ENCODE measurements around the gene AKNA. TPM values are rescaled to one million over a fixed set of nuclear protein-coding genes. Genes with fewer than 3 reads are reported as not detected.

The AKNA gene
- total RNA-seq, 1 donor from 2014 or later: 14.6 TPM

DNA sequence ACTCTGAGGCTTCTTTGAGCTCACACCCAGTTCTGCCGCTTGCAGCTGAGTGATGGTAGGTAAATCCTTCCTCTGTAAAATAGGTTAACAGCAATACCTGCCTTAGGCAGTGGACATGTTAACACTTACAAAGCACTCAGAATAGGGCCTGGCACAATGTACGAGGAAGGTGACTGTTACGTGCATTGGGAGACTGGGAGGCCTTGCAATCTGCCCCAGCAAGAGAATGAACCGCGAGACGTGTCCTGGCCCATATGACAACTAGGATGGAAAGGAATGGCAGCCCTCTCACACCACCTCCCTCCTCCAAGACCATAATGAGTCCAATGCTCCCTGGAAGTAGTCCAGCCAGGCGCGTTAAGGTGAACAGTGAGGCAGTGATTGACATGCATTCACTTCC, 23.1 kb upstream of the AKNA start:
- TF ChIP-seq, protein P1, sequence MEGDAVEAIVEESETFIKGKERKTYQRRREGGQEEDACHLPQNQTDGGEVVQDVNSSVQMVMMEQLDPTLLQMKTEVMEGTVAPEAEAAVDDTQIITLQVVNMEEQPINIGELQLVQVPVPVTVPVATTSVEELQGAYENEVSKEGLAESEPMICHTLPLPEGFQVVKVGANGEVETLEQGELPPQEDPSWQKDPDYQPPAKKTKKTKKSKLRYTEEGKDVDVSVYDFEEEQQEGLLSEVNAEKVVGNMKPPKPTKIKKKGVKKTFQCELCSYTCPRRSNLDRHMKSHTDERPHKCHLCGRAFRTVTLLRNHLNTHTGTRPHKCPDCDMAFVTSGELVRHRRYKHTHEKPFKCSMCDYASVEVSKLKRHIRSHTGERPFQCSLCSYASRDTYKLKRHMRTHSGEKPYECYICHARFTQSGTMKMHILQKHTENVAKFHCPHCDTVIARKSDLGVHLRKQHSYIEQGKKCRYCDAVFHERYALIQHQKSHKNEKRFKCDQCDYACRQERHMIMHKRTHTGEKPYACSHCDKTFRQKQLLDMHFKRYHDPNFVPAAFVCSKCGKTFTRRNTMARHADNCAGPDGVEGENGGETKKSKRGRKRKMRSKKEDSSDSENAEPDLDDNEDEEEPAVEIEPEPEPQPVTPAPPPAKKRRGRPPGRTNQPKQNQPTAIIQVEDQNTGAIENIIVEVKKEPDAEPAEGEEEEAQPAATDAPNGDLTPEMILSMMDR (conservative IDR thresholded peaks at IDR 0.05; ENCODE audit: low read depth, low read length): no peak
- no peak overlapping the region for H3K4me3 ChIP-seq (ENCODE audit: low read depth, low read length)
- no peak for DNase-seq (ENCODE audit: low read depth)

- H3K4me3 ChIP-seq (ENCODE audit: low read depth, low read length): no peak overlapping the region
- TF ChIP-seq, protein P1 (conservative IDR thresholded peaks at IDR 0.05; ENCODE audit: low read depth, low read length): no peak
- DNase-seq (ENCODE audit: low read depth): no peak
These were observed 22.1 kb upstream of the AKNA start for GRCh38 chr9:114409842-114410241.

DNA sequence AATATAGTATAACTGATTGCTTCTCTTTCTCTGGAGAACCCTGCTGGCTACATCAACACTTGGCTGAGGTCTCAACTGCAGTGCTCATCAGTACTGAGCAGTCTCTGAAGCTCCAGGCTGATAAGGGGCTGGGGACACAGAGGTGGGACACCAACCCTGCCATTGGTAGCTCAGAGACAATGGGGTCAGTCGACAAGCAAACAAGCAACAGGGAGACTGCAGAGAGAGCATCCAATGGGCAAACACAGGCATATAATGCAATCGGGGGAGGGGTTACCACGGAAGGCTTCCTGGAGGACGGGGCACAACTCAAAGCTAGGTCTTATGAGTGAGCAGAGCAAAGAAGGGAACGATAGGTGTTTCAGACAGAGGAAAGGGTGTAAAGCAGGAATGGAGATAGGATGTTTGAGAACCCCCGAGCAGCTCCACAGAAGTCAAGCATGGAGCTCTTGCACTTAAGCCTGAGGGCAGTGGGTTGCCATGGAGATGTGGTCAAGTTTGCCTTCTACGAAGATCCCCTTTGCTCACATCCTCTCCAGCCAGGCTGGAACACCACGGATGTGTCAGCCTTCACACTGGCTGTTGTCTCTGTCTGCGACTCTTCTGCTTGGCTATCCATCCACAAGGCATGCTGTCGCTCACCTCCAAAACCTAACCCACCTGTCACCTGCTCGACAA, 21.5 kb upstream of the AKNA start:
- no peak for DNase-seq (ENCODE audit: low read depth)
- no peak overlapping the region for H3K4me3 ChIP-seq (ENCODE audit: low read depth, low read length)
- TF ChIP-seq, protein P1 (conservative IDR thresholded peaks at IDR 0.05; ENCODE audit: low read depth, low read length): no peak

DNA sequence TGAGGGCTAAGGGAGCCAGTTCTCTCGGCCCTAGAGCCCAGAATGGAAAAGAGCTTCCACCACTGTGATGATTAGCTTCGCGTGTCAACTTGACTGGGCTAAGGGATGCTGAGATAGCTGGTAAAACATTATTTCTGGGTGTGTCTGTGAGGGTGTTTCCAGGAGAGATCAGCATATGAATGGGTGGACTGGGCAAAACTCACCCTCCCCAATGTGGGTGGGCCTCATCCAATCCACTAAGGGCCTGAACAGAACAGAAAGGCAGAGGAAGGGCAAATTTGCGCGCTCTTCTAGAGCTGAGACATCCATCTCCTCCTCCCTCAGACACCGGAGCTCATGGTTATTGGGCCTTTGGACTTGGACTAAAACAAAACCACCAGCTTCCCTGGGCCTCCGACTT, 20.9 kb upstream of the AKNA start:
- H3K4me3 ChIP-seq (ENCODE audit: low read depth, low read length): no peak overlapping the region
- TF ChIP-seq, protein P1 (conservative IDR thresholded peaks at IDR 0.05; ENCODE audit: low read depth, low read length): no peak
- no peak for DNase-seq (ENCODE audit: low read depth)

GRCh38 chr9:114407889-114408288, 20.1 kb upstream of the AKNA start:
- TF ChIP-seq, protein P1 (conservative IDR thresholded peaks at IDR 0.05; ENCODE audit: low read depth, low read length): no peak
- no peak for DNase-seq (ENCODE audit: low read depth)
- H3K4me3 ChIP-seq (ENCODE audit: low read depth, low read length): no peak overlapping the region

DNA sequence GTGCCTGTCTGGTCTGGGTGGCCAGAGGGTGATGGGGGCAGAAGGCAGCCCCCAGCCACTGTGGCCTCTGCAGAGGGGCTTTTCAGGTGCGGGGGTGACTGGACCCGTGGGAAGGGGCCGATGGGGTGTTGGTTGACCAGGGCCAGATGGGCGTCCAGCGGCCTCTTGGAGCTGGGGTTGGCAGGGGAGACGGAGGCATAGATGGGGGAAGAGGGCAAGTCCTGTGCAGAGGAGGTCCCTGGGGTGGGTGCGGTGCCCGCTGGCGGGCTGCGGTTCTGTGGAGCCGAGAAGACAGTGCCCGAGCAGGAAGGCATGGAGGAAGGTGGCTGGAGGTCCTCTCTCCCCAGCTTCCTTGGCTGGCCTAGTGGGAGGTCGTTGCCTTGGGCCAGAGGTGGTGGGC, 18.7 kb upstream of the AKNA start:
- H3K4me3 ChIP-seq (ENCODE audit: low read depth, low read length): no peak overlapping the region
- TF ChIP-seq, protein P1 (conservative IDR thresholded peaks at IDR 0.05; ENCODE audit: low read depth, low read length): no peak
- no peak for DNase-seq (ENCODE audit: low read depth)

Data from epithelial cell of proximal tubule (primary cell).